Body of pancreas (tissue), 4 donors: ENCODE results near the gene PBX1. TPM values are rescaled to one million over a fixed set of nuclear protein-coding genes. Genes with fewer than 3 reads are reported as not detected.
A peak's percentile ranks its signal among the peaks of the same experiment; 100 is the strongest.

ENCODE experiments used
- ATAC-seq: fragments of 150-250 bp; one replicate; pipeline ENCODE4 v1.9.1; 2016
- DNase-seq, 4 donors: peaks; one replicate each; pipeline ENCODE4 v3.0.0-alpha.2; 2019
- H3K27ac ChIP-seq, 4 donors: fragments of 200-600 bp; sonication (generic); 1 replicate in 3 of 4; 2 replicates in 1 of 4; pipeline versions ENCODE4 v1.5.1 to v1.6.1; 2016 to 2019; ENCODE audit warnings: mild to moderate bottlenecking in 1 of 4, mixed read lengths in 1 of 4, moderate library complexity in 1 of 4
- H3K27me3 ChIP-seq, 2 donors: fragments of 200-600 bp; sonication (generic); one replicate each; pipeline ENCODE4 v1.6.0; 2016; ENCODE audit warnings: mild to moderate bottlenecking in 1 of 2
- H3K36me3 ChIP-seq, 2 donors: fragments of 200-600 bp; sonication (generic); replicated peaks in 1 of 2; 2 replicates each; pipeline ENCODE4 v1.5.1; 2016; ENCODE audit warnings: low read depth in 2 of 2; ENCODE audit not compliant: insufficient read depth in 1 of 2
- H3K4me1 ChIP-seq: fragments of 200-600 bp; sonication (generic); one replicate; pipeline ENCODE4 v1.6.0; 2016
- H3K4me3 ChIP-seq, 2 donors: fragments of 200-600 bp; sonication (generic); 1 replicate in 1 of 2; 2 replicates in 1 of 2; pipeline ENCODE4 v1.5.1; 2016 to 2019
- H3K9me3 ChIP-seq, 3 donors: fragments of 200-600 bp; sonication (generic); 1 replicate in 2 of 3; 2 replicates in 1 of 3; pipeline ENCODE4 v1.5.1; 2016
- POLR2A ChIP-seq, 3 donors: fragments of 450-650 bp; IDR thresholded peaks; one replicate each; pipeline ENCODE4 v1.6.1; 2016; ENCODE audit warnings: antibody characterized with exemption in 3 of 3, mild to moderate bottlenecking in 2 of 3
- WGBS, 2 donors: methylation state at CpG; one replicate each; pipeline ENCODE4 v1.1.5; 2017; 5-methylcytosine and 5-hydroxymethylcytosine counted together
- intact Hi-C: fragments of 100-400 bp; cut with DNase I; formaldehyde crosslinking; loops from one replicate; pipeline ENCODE4 v1.15.1; 2023
- total RNA-seq, 2 donors: library from RNA; depleted of rRNA; stranded (reverse); fragments of >200 nt; gene quantifications; one replicate each; pipeline ENCODE4 v1.1.0, GENCODE V29; 2016
- TF ChIP-seq, protein P1 (sequence below), 7 experiments: fragments of 450-650 bp in 4 of 7; fragments of 200-600 bp in 3 of 7; sonication (generic) in 3 of 7; IDR thresholded peaks; one replicate each; pipeline ENCODE4 v1.5.1; 2016 to 2019; ENCODE audit warnings: antibody characterized with exemption in 7 of 7

The PBX1 gene
- total RNA-seq, 2 donors from 2014 or later, result 83.1 to 111 TPM

- Histone ChIP-seq H3K36me3 (no peaks in the 10 kb centered on the region), H3K27me3 (no peaks in the 10 kb centered on the region), H3K9me3 (no peaks in the 10 kb centered on the region), H3K4me3 (no peak overlapping the region), H3K4me1 (peaks cover 97% of the 10 kb centered on the region), H3K27ac (peak overlapping the region in 3 of 4 donors; percentile 50 to 72 (median 51))
- DNase-seq (no peak), ATAC-seq (no peak)
- TF ChIP-seq, protein P1, sequence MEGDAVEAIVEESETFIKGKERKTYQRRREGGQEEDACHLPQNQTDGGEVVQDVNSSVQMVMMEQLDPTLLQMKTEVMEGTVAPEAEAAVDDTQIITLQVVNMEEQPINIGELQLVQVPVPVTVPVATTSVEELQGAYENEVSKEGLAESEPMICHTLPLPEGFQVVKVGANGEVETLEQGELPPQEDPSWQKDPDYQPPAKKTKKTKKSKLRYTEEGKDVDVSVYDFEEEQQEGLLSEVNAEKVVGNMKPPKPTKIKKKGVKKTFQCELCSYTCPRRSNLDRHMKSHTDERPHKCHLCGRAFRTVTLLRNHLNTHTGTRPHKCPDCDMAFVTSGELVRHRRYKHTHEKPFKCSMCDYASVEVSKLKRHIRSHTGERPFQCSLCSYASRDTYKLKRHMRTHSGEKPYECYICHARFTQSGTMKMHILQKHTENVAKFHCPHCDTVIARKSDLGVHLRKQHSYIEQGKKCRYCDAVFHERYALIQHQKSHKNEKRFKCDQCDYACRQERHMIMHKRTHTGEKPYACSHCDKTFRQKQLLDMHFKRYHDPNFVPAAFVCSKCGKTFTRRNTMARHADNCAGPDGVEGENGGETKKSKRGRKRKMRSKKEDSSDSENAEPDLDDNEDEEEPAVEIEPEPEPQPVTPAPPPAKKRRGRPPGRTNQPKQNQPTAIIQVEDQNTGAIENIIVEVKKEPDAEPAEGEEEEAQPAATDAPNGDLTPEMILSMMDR (IDR thresholded peaks at IDR 0.05), result no peak
- no peak for TF ChIP-seq POLR2A (IDR thresholded peaks at IDR 0.05)
- WGBS, 2 donors, result 17 to 22% methylated on average over 1 of the region's 1 CpG
- intact Hi-C loops, result no loop called here
These were observed 159.8 kb downstream of the PBX1 start for GRCh38 chr1:164718821-164719220.

DNA sequence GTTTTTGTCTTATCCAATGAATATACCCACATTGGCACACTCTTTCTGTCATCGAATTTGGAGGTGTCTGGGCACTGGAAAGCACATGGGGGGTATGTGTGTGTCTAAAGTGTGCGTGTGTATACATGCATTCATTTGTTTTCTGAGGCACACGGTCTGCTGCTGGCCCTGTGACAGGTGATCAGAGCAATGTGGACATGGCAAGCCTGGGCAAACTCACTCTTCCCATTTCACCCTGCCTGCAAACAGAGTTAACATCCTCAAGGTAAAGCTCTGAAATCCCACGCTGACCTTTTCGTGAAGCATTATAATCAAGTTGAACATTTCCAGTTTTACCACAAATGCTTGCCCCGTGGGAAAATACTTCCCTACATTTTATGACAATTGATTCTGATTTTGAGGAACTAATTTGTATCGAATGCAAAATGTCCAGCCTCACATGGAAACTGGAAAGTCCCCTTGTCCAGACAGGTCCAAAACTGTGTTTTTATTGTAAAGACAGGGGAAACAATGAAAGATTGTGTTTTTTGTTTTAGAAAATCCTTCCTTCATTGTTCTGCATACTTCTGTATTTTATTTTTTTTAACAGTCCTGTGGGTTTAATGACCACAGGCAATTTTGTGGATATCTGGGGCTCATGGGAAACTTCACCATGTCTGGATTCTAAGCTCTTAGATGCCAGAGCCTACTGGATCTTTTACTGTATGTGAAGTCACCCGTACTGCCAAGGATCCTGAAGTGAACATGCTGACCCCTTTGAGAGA lies 160.9 kb downstream of the PBX1 start:
- DNase-seq (peak in 2 of 4 donors; percentile 19 to 45), ATAC-seq (peak; percentile 17)
- TF ChIP-seq, protein P1 (IDR thresholded peaks at IDR 0.05), result no peak
- TF ChIP-seq POLR2A (IDR thresholded peaks at IDR 0.05), result no peak
- no peak overlapping the region for H3K4me3 ChIP-seq
- H3K4me1 ChIP-seq, result peaks cover 95% of the 10 kb centered on the region
- no peaks in the 10 kb centered on the region for H3K9me3 ChIP-seq
- no peaks in the 10 kb centered on the region for H3K27me3 ChIP-seq
- no peaks in the 10 kb centered on the region for H3K36me3 ChIP-seq
- WGBS, 2 donors, result 15 to 21% methylated on average over 8 of the region's 8 CpGs
- intact Hi-C loops, result no loop called here
- peak overlapping the region; percentile 22 to 72 (median 50) for H3K27ac ChIP-seq

DNA sequence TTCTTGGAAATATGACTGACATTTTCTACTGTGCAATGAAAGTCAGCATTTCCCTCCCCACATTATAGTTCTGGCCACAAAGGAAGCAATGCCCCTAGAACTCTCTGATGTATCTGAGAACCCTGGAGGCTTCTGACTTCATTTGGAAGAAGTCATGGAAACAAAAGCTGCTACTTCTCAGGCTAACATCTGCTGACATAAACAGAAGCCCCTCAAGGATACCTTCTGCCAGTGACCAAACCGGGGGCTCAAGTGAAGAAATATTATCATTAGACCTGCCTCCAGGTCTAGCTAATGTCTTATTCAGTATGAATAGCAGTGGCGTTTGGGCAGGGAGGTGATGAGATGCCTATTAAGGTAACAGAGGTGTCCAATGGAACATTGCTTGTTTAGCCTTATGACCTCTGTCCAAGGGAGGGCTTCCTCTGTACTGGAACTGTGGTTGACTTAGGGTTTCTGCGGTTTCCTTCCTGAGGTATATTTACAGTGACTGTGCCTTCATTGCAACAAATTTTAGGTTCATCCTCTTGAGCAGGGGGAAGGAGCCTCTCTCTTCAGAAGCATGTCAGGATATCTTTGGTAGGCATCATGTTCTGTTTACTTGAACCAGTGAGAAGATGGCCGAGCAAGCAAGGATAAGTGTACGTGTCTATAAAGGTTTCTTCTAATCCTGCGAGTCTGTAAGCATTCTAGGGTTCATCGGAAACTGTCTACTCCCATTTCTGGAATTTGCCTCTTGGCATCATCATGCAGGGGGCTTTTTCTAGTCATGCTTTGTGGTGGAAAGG lies 161.7 kb downstream of the PBX1 start:
- peak overlapping the region; percentile 1 to 72 (median 50) for H3K27ac ChIP-seq
- WGBS, 2 donors, result 65 to 73% methylated on average over 7 of the region's 7 CpGs
- no peak for ATAC-seq

GRCh38 chr1:164721228-164721496 lies 162.2 kb downstream of the PBX1 start:
- H3K27ac ChIP-seq, result peak overlapping the region; percentile 1 to 72 (median 50)
- H3K4me1 ChIP-seq, result peaks cover 95% of the 10 kb centered on the region
- no peaks in the 10 kb centered on the region for H3K36me3 ChIP-seq
- intact Hi-C loops, result no loop called here
- 33 to 43% methylated on average over 2 of the region's 2 CpGs for WGBS, 2 donors
- no peak for ATAC-seq
- TF ChIP-seq, protein P1 (IDR thresholded peaks at IDR 0.05), result no peak
- TF ChIP-seq POLR2A (IDR thresholded peaks at IDR 0.05), result no peak
- no peaks in the 10 kb centered on the region for H3K9me3 ChIP-seq
- H3K4me3 ChIP-seq, result no peak overlapping the region
- H3K27me3 ChIP-seq, result no peaks in the 10 kb centered on the region
- no peak for DNase-seq

More for the DNA sequence above, 161.7 kb downstream of the PBX1 start:
- Histone ChIP-seq H3K9me3 (no peaks in the 10 kb centered on the region), H3K4me1 (peaks cover 95% of the 10 kb centered on the region), H3K36me3 (no peaks in the 10 kb centered on the region), H3K27me3 (no peaks in the 10 kb centered on the region), H3K4me3 (no peak overlapping the region)
- intact Hi-C loops, result no loop called here
- no peak for DNase-seq
- no peak for TF ChIP-seq POLR2A (IDR thresholded peaks at IDR 0.05)
- TF ChIP-seq, protein P1 (IDR thresholded peaks at IDR 0.05), result no peak
